Breast epithelium (tissue), 4 donors: Measurements from ENCODE around the gene ATP1B3. TPM values are rescaled to one million over a fixed set of nuclear protein-coding genes. Genes with fewer than 3 reads are reported as not detected.
"Not testable (repeated sequence)": the region's sequence is repeated elsewhere in the genome, so short reads cannot be mapped to it uniquely, and the experiment has no call there.

Source experiments
- DNase-seq, 2 donors: peaks; one replicate each; pipeline ENCODE4 v3.0.0-alpha.2; 2019; ENCODE audit warnings: low spot score in 2 of 2
- H3K27ac ChIP-seq, 2 donors: fragments of 200-600 bp; sonication (generic) in 1 of 2; one replicate each; pipeline ENCODE4 v1.5.1; 2016 to 2019; ENCODE audit warnings: mild to moderate bottlenecking in 1 of 2
- H3K27me3 ChIP-seq, 2 donors: fragments of 200-600 bp; sonication (generic) in 1 of 2; one replicate each; pipeline versions ENCODE4 v1.5.1 to v1.6.0; 2017 to 2019; ENCODE audit warnings: control low read depth in 1 of 2, mild to moderate bottlenecking in 1 of 2
- H3K36me3 ChIP-seq: fragments of 200-600 bp; one replicate; pipeline ENCODE4 v1.5.1; 2019
- H3K4me1 ChIP-seq, 2 donors: fragments of 200-600 bp; sonication (generic); one replicate each; pipeline ENCODE4 v1.5.1; 2016 to 2019; ENCODE audit warnings: control low read depth in 1 of 2
- H3K4me3 ChIP-seq, 3 donors: fragments of 200-600 bp; sonication (generic); 1 replicate in 2 of 3; 2 replicates in 1 of 3; pipeline ENCODE4 v1.5.1; 2016 to 2019; ENCODE audit warnings: mild to moderate bottlenecking in 3 of 3, moderate library complexity in 2 of 3
- H3K9me3 ChIP-seq, 2 donors: fragments of 200-600 bp; sonication (generic) in 1 of 2; one replicate each; pipeline ENCODE4 v1.5.1; 2016 to 2019; ENCODE audit warnings: control low read depth in 1 of 2
- POLR2A ChIP-seq: fragments of 450-650 bp; IDR thresholded peaks from one replicate; pipeline ENCODE4 v1.6.1; 2016; ENCODE audit warnings: antibody characterized with exemption, mild to moderate bottlenecking, moderate library complexity
- POLR2AphosphoS5 ChIP-seq, 3 donors: sonication (generic); formaldehyde crosslinking; IDR thresholded peaks; one replicate each; pipeline ENCODE4 v1.6.1; 2017; ENCODE audit warnings: antibody characterized with exemption in 3 of 3
- intact Hi-C: fragments of 100-400 bp; cut with DNase I; formaldehyde crosslinking; loops from one replicate; pipeline ENCODE4 v1.15.1; 2023; ENCODE audit warnings: low total_unique reads
- total RNA-seq, 3 donors: library from RNA; depleted of rRNA; stranded (reverse); fragments of >200 nt; gene quantifications; one replicate each; pipeline ENCODE4 v1.1.0, GENCODE V29; 2016
- TF ChIP-seq, protein P1 (sequence below), 3 donors: fragments of 450-650 bp; IDR thresholded peaks; one replicate each; pipeline ENCODE4 v1.5.1; 2016 to 2017; ENCODE audit warnings: antibody characterized with exemption in 3 of 3, mild to moderate bottlenecking in 3 of 3, moderate library complexity in 3 of 3

ATP1B3 gene
- total RNA-seq, 3 donors from 2014 or later: 47.2 to 88.8 (median 74.4) TPM

DNA sequence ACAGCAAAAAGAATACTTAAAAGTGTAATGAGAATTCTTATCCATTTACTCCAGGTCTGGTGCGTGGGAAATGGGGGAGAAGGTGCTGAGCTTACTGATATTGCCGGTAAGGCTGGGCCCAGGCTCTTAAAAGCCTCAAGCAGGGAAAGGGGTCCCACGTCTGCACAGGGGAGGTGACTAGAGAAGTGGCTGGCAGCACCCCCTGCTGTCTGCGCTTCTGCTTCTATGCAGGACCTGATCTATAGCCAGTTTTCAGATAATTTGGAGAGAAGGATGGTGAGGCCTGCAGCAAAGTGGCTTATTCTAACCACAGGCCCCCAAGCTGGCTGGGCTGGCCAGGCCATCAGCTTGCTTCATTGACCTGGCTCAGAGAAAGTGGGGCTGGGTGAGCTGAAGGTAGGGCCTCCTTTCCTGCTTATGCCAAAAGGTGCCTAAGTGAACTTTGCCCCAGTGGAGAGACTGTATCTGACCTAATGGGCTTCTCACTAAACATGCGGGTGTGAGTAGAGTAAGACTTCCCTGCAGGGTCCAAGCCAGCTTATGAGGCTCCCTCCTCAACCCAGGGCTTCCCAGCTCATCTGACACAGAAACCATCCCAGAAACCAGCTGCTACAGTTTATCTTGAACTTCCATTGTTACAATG, 30.9 kb upstream of the ATP1B3 start:
- Histone ChIP-seq H3K36me3 (no peaks in the 10 kb centered on the region), H3K27me3 (no peaks in the 10 kb centered on the region), H3K9me3 (no peaks in the 10 kb centered on the region), H3K4me3 (no peak overlapping the region), H3K4me1 (no peaks in the 10 kb centered on the region), H3K27ac (no peak overlapping the region)
- TF ChIP-seq, protein P1, sequence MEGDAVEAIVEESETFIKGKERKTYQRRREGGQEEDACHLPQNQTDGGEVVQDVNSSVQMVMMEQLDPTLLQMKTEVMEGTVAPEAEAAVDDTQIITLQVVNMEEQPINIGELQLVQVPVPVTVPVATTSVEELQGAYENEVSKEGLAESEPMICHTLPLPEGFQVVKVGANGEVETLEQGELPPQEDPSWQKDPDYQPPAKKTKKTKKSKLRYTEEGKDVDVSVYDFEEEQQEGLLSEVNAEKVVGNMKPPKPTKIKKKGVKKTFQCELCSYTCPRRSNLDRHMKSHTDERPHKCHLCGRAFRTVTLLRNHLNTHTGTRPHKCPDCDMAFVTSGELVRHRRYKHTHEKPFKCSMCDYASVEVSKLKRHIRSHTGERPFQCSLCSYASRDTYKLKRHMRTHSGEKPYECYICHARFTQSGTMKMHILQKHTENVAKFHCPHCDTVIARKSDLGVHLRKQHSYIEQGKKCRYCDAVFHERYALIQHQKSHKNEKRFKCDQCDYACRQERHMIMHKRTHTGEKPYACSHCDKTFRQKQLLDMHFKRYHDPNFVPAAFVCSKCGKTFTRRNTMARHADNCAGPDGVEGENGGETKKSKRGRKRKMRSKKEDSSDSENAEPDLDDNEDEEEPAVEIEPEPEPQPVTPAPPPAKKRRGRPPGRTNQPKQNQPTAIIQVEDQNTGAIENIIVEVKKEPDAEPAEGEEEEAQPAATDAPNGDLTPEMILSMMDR (IDR thresholded peaks at IDR 0.05): no peak
- no peak for TF ChIP-seq POLR2A
- no peak for TF ChIP-seq POLR2AphosphoS5 (IDR thresholded peaks at IDR 0.05)
- intact Hi-C loops: no loop called here
- DNase-seq: no peak

DNA sequence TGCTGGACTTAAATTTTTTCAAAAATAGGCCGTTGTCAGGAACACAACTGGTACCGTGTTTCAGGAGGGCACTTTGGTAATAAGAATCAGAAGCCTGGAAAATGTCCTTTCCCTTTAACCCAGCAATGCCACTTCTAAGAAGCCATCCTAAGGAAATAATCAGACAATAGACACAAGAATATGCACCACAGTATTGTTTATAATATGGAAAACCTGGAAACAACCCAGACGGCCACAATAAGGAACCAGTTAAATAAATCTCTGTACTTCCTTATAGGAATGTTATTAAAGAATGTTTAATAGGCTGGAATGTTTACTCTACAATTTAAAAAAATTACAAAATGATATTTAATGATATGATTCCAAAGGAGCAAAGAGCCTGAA, 30.4 kb upstream of the ATP1B3 start:
- H3K36me3 ChIP-seq: no peaks in the 10 kb centered on the region
- H3K9me3 ChIP-seq: no peaks in the 10 kb centered on the region
- no peak overlapping the region for H3K27ac ChIP-seq
- intact Hi-C loops: no loop called here
- no peak for DNase-seq
- no peaks in the 10 kb centered on the region for H3K27me3 ChIP-seq
- H3K4me3 ChIP-seq: no peak overlapping the region
- no peaks in the 10 kb centered on the region for H3K4me1 ChIP-seq
- TF ChIP-seq, protein P1 (IDR thresholded peaks at IDR 0.05): no peak
- TF ChIP-seq POLR2A (no peak), POLR2AphosphoS5 (IDR thresholded peaks at IDR 0.05) (no peak)

DNA sequence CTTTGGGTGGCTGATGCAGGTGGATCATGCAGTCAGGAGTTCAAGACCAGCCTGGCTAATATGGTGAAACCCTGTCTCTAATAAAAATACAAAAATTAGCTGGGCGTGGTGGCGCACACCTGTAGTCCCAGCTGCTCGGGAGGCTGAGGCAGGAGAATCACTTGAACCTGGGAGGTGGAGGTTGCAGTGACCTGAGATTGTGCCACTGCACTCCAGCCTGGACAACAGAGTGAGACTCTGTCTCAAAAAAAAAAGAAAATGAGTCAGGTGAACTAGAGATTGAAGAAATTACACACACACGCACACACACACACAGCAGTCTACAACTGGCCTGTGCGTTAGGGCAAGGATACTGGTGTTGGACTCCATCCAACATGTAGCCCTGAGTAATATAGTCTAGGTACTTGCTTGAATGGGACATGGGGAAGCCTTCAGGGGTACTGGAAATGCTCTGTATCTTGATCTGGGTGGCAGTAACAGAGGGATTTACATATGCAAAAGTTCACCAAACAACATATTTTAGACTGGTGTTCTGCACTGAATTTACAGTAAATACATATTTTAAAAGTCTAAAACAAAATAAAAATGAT, 28.2 kb upstream of the ATP1B3 start:
- intact Hi-C loops: not testable (repeated sequence)

DNA sequence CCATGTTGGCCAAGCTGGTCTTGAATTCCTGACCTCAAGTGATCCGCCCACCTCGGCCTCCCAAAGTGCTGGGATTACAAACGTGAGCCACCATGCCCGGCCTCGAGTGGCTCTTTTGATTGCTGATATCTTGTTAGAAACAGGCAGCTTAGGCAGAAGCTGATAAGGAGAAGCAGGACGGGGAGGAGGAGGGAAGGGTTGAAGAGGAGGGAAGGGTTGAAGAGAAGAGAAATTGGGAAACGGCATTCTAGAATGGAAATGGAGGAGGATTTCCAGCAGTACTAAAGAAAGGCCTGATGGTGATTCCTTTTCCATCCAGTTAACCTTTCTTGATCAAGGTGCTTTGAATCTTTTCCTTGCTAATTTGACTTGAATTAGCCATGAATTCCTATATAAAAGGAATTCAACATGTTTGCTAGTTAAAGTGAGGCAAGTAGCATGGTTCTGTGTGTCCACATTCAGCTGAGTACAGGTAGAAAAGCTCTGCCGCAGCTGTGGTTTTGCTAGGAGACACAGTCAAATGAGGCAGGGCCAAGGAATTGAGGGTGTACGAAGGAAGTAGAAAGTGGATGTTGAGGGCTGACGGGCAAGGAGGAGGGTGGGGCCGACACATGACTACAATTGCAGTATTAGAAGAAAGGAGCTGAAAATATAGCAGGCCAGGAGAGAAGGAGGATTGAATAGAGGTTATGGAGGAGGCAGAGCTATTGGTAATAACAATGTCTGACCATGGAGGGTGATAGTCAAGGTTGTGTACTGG, 27.2 kb upstream of the ATP1B3 start:
- no peak for TF ChIP-seq POLR2A
- TF ChIP-seq POLR2AphosphoS5 (IDR thresholded peaks at IDR 0.05): no peak
- TF ChIP-seq, protein P1 (IDR thresholded peaks at IDR 0.05): no peak
- Histone ChIP-seq H3K36me3 (no peaks in the 10 kb centered on the region), H3K27ac (no peak overlapping the region), H3K4me3 (no peak overlapping the region), H3K4me1 (no peaks in the 10 kb centered on the region), H3K9me3 (no peaks in the 10 kb centered on the region), H3K27me3 (no peaks in the 10 kb centered on the region)
- no peak for DNase-seq
- intact Hi-C loops: no loop called here

More for the DNA sequence above, 28.2 kb upstream of the ATP1B3 start:
- H3K9me3 ChIP-seq, H3K27me3 ChIP-seq, H3K4me3 ChIP-seq, DNase-seq, H3K27ac ChIP-seq, H3K4me1 ChIP-seq, H3K36me3 ChIP-seq: not testable (repeated sequence)

DNA sequence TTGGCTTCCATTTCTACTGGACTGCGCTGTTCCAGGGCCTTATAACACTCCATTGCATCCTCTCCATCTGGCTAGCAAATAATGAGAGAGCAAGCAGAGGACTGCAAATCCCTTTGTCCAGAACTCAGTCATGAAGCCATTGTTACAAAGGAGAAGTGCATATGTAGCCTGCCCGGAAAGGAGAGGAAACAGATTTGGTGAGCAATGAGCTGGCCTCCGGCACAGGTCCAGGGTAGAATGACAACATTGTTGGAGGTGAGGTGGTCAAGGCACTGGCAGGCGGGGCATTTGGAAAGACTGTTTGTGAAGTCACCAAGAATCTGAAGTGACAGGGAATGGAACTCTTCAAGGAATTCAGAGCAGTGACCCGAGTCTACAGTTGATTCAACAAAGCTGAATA, 25.0 kb upstream of the ATP1B3 start:
- H3K27me3 ChIP-seq: no peaks in the 10 kb centered on the region
- no peak for DNase-seq
- no peak overlapping the region for H3K27ac ChIP-seq
- no peaks in the 10 kb centered on the region for H3K36me3 ChIP-seq
- intact Hi-C loops: no loop called here
- H3K4me1 ChIP-seq: no peaks in the 10 kb centered on the region
- TF ChIP-seq, protein P1 (IDR thresholded peaks at IDR 0.05): no peak
- TF ChIP-seq POLR2A (no peak), POLR2AphosphoS5 (IDR thresholded peaks at IDR 0.05) (no peak)
- H3K4me3 ChIP-seq: no peak overlapping the region
- H3K9me3 ChIP-seq: no peaks in the 10 kb centered on the region
